Measurements from ENCODE around the gene TAGAP.
A peak's percentile ranks its signal among the peaks of the same experiment; 100 is the strongest.

Gene TAGAP

DNA sequence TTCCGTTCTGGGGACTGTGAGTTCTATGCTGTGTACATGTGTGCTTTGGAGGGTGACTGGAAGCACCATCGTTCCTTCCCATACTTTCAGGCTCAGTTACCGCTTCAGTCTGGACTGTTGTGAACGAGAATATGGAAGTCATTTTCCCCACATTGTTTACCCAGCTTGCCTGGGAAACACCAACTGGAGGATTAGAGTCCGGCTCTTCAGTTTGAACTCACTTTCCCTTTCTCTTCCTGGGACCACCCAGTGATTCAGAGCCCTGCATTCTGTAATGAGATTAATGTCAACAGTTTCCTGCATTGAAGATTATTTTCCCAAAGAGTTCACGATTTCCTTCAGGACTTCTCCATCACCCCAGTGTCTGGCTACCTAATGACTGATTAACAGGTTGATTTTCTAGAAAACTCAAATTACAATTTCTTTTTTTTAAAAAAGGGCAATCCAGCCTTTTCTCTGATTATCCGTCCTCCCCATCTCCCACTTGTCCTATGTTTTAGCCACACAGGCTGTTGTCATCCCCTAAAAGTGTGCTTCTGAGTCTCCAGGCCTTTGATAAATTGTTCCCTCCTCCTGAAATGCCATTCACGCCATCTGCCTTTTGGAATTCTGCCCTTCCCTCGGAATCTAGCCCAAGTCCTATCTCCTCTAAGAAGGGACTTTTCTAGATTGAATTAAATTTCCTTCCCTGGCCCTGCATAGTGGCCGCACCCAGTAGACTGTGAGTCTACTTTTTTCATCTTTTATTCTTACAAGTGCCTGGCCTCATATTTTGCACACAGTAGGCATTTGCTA, 3.3 kb upstream of the TAGAP start:
- H3F3A ChIP-seq (ENCODE audit: insufficient read depth) = peaks cover 14% of the 10 kb centered on the region
- H4K20me1 ChIP-seq (ENCODE audit: low read depth, low read length) = no peaks in the 10 kb centered on the region
- no peaks in the 10 kb centered on the region for H3K9me2 ChIP-seq (replicated peaks; ENCODE audit: insufficient read depth, low read length)
- no peaks in the 10 kb centered on the region for H3K27me3 ChIP-seq (ENCODE audit: low read length)
- TF ChIP-seq, protein P1, sequence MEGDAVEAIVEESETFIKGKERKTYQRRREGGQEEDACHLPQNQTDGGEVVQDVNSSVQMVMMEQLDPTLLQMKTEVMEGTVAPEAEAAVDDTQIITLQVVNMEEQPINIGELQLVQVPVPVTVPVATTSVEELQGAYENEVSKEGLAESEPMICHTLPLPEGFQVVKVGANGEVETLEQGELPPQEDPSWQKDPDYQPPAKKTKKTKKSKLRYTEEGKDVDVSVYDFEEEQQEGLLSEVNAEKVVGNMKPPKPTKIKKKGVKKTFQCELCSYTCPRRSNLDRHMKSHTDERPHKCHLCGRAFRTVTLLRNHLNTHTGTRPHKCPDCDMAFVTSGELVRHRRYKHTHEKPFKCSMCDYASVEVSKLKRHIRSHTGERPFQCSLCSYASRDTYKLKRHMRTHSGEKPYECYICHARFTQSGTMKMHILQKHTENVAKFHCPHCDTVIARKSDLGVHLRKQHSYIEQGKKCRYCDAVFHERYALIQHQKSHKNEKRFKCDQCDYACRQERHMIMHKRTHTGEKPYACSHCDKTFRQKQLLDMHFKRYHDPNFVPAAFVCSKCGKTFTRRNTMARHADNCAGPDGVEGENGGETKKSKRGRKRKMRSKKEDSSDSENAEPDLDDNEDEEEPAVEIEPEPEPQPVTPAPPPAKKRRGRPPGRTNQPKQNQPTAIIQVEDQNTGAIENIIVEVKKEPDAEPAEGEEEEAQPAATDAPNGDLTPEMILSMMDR (IDR thresholded peaks at IDR 0.05; ENCODE audit: insufficient read depth, low read length, poor library complexity, severe bottlenecking) = no peak
- TF ChIP-seq EZH2phosphoT487 (conservative IDR thresholded peaks at IDR 0.05; ENCODE audit: low read length) = no peak
- no peak overlapping the region for H3K4me2 ChIP-seq (ENCODE audit: low read depth, low read length, poor library complexity, severe bottlenecking)
- no peak overlapping the region for H3K4me3 ChIP-seq (ENCODE audit: insufficient read depth, low read length, poor library complexity, severe bottlenecking)
- no peak overlapping the region for H2AFZ ChIP-seq (ENCODE audit: low read depth, low read length, severe bottlenecking)
- H3K79me2 ChIP-seq (ENCODE audit: insufficient read depth, low read length) = peaks cover 17% of the 10 kb centered on the region
- peaks cover 12% of the 10 kb centered on the region for H3K36me3 ChIP-seq (ENCODE audit: low read length)
- no peak overlapping the region for H3K27ac ChIP-seq (ENCODE audit: low read depth, low read length)
- H3K9ac ChIP-seq (ENCODE audit: low read length) = no peak overlapping the region
- no peaks in the 10 kb centered on the region for H3K9me3 ChIP-seq (ENCODE audit: insufficient read depth, low read length)

DNA sequence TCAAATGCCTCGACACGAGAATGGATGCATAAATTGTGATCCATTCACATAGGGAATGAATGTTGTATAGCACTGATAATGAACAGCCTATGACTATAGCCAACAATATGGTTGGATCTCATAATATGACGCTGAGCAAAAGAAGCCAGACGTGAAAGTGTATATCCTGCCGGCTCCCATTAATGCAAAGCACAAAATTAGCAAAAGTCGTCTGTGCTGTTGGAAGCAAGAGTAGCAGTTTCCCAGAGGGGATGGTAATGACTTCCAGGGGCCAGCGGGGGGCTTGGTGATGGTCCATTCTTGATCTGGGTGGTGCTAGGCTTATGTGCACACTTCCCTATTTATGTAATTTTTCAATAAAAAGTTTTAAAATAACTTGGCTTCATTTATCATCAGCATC, 1.0 kb upstream of the TAGAP start:
- Histone ChIP-seq H3K9me3 (ENCODE audit: insufficient read depth, low read length) (no peaks in the 10 kb centered on the region), H3K9me2 (replicated peaks; ENCODE audit: insufficient read depth, low read length) (no peaks in the 10 kb centered on the region), H3K36me3 (ENCODE audit: low read length) (peaks cover 31% of the 10 kb centered on the region), H2AFZ (ENCODE audit: low read depth, low read length, severe bottlenecking) (no peak overlapping the region), H3K4me2 (ENCODE audit: low read depth, low read length, poor library complexity, severe bottlenecking) (peak overlapping the region; percentile 93), H3K27me3 (ENCODE audit: low read length) (no peaks in the 10 kb centered on the region), H3K79me2 (ENCODE audit: insufficient read depth, low read length) (peaks cover 22% of the 10 kb centered on the region), H3K27ac (ENCODE audit: low read depth, low read length) (no peak overlapping the region), H3K4me3 (ENCODE audit: insufficient read depth, low read length, poor library complexity, severe bottlenecking) (peak overlapping the region; percentile 16), H3K9ac (ENCODE audit: low read length) (no peak overlapping the region), H4K20me1 (ENCODE audit: low read depth, low read length) (no peaks in the 10 kb centered on the region), H3F3A (ENCODE audit: insufficient read depth) (peaks cover 18% of the 10 kb centered on the region)
- TF ChIP-seq, protein P1 (IDR thresholded peaks at IDR 0.05; ENCODE audit: insufficient read depth, low read length, poor library complexity, severe bottlenecking) = no peak
- TF ChIP-seq EZH2phosphoT487 (conservative IDR thresholded peaks at IDR 0.05; ENCODE audit: low read length) = no peak

DNA sequence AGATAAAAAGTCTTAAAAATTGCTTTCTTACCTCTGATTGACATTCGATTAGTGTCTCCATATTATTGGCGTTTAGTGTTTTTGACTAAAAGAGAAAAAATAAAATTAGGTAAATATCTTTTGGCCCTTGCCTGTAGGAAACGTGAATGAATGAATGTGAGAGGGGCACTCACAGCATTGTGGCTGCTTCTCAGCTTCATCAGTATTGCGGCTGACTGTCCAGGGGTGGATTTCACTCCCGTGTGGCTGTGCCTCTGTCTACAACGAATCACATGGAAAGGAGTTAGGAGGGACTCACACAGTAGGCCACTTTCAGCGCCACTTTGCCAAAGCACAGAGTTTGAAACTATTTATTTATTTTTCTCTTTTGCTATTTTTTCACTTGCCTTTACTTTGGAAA, 844 bp downstream of the TAGAP start:
- H3K9me3 ChIP-seq (ENCODE audit: insufficient read depth, low read length) = no peaks in the 10 kb centered on the region
- no peak for TF ChIP-seq EZH2phosphoT487 (conservative IDR thresholded peaks at IDR 0.05; ENCODE audit: low read length)
- TF ChIP-seq, protein P1 (IDR thresholded peaks at IDR 0.05; ENCODE audit: insufficient read depth, low read length, poor library complexity, severe bottlenecking) = no peak
- no peaks in the 10 kb centered on the region for H3K27me3 ChIP-seq (ENCODE audit: low read length)
- H3K4me3 ChIP-seq (ENCODE audit: insufficient read depth, low read length, poor library complexity, severe bottlenecking) = peak overlapping the region; percentile 70
- H3K9ac ChIP-seq (ENCODE audit: low read length) = peak overlapping the region; percentile 69
- H4K20me1 ChIP-seq (ENCODE audit: low read depth, low read length) = no peaks in the 10 kb centered on the region
- H3F3A ChIP-seq (ENCODE audit: insufficient read depth) = peaks cover 34% of the 10 kb centered on the region
- peak overlapping the region; percentile 75 for H3K27ac ChIP-seq (ENCODE audit: low read depth, low read length)
- peaks cover 22% of the 10 kb centered on the region for H3K79me2 ChIP-seq (ENCODE audit: insufficient read depth, low read length)
- peaks cover 44% of the 10 kb centered on the region for H3K36me3 ChIP-seq (ENCODE audit: low read length)
- no peaks in the 10 kb centered on the region for H3K9me2 ChIP-seq (replicated peaks; ENCODE audit: insufficient read depth, low read length)
- peak overlapping the region; percentile 93 for H3K4me2 ChIP-seq (ENCODE audit: low read depth, low read length, poor library complexity, severe bottlenecking)
- H2AFZ ChIP-seq (ENCODE audit: low read depth, low read length, severe bottlenecking) = no peak overlapping the region

All from SU-DHL-6 (cell line).